ENCODE results near the gene CYLD.

GRCh38 chr16:50708373-50709060 lies 33.4 kb upstream of the CYLD start:
- TF ChIP-seq POLR2AphosphoS5 (IDR thresholded peaks at IDR 0.05; ENCODE audit: low read depth, low read length) (no peak), CTCF (IDR thresholded peaks at IDR 0.05) (no peak), SIN3A (IDR thresholded peaks at IDR 0.05; ENCODE audit: borderline replicate concordance, insufficient read depth, low read depth, low read length) (no peak), REST (IDR thresholded peaks at IDR 0.05; ENCODE audit: insufficient read depth in 1 of 2, low read depth in 2 of 2, low read length in 1 of 2) (no peak)

Data from Panc1 (cell line).